GM12878 (cell line): ENCODE measurements around the gene PTMA. TPM values are rescaled to one million over a fixed set of nuclear protein-coding genes. Genes with fewer than 3 reads are reported as not detected.

Source experiments
- ATAC-seq: fragments of 200-7000 bp; cut with Tn5 transposase; 3 replicates; pipeline ENCODE4 v1.9.1; 2020; ENCODE audit warnings: mild to moderate bottlenecking, moderate library complexity
- BruUV-seq: library from RNA; stranded (reverse); fragments of 400-500 nt; replicated peaks from 2 replicates; lab custom pipeline; 2021; lab: Mats Ljungman, UMichigan
- CTCF ChIA-PET: fragments of 300-600 bp; sonication (Branson Sonifier 250); formaldehyde crosslinking; extraction: SDS; loops from one replicate; lab custom pipeline; 2021; ENCODE audit warnings: inconsistent platforms; lab: Yijun Ruan, JAX
- POLR2A ChIA-PET: fragments of 350-600 bp; formaldehyde crosslinking; extraction: SDS; loops from one replicate; lab custom pipeline; 2021; ENCODE audit warnings: inconsistent platforms; lab: Charles Lee
- RAD21 ChIA-PET: fragments of 300-600 bp; sonication (Branson Sonifier 250); formaldehyde crosslinking; loops from one replicate; lab custom pipeline; 2023; ENCODE audit warnings: antibody characterized with exemption; ENCODE audit not compliant: unreplicated experiment; lab: Charles Lee
- SMC1A ChIA-PET: fragments of 300-600 bp; sonication (Branson Sonifier 250); formaldehyde crosslinking; loops from one replicate; lab custom pipeline; 2023; ENCODE audit not compliant: unreplicated experiment, uncharacterized antibody; lab: Charles Lee
- DNase-seq: peaks from one replicate; pipeline ENCODE4 v3.0.0-alpha.2; 2011; ENCODE audit warnings: low read depth, low spot score
- FAIRE-seq: peaks from 3 replicates; lab custom pipeline; 2011; peaks lifted over from hg19 to GRCh38; lab: Jason Lieb, UNC
- H2AFZ ChIP-seq: 2 replicates; pipeline ENCODE4 v1.6.0; 2011; ENCODE audit warnings: low read depth, low read length, control low read depth; ENCODE audit not compliant: control insufficient read depth
- H3K27ac ChIP-seq: 2 replicates; pipeline ENCODE4 v1.5.1; 2011; ENCODE audit warnings: control low read depth; ENCODE audit not compliant: control insufficient read depth, insufficient read depth
- H3K27me3 ChIP-seq, 2 experiments: replicated peaks in 1 of 2; 2 replicates each; pipeline versions ENCODE4 v1.6.0 to v1.6.1; 2011; ENCODE audit warnings: low read length in 1 of 2; ENCODE audit not compliant: control insufficient read depth in 2 of 2, insufficient read depth in 2 of 2
- H3K36me3 ChIP-seq, 2 experiments: 2 replicates each; pipeline ENCODE4 v1.5.1; 2011; ENCODE audit warnings: low read length in 1 of 2; ENCODE audit not compliant: control insufficient read depth in 2 of 2, insufficient read depth in 2 of 2
- H3K4me1 ChIP-seq: 2 replicates; pipeline ENCODE4 v1.6.1; 2011; ENCODE audit warnings: mild to moderate bottlenecking, low read length, moderate library complexity, mixed read lengths; ENCODE audit not compliant: control insufficient read depth, insufficient read depth
- H3K4me2 ChIP-seq: 2 replicates; pipeline ENCODE4 v1.6.0; 2011; ENCODE audit warnings: control low read depth; ENCODE audit not compliant: control insufficient read depth, insufficient read depth
- H3K4me3 ChIP-seq: fragments of 200-600 bp; sonication (generic); 2 replicates; pipeline ENCODE4 v1.5.1; 2016
- H3K79me2 ChIP-seq: 2 replicates; pipeline ENCODE4 v1.6.0; 2011; ENCODE audit warnings: low read length; ENCODE audit not compliant: control insufficient read depth, insufficient read depth
- H3K9ac ChIP-seq: 2 replicates; pipeline ENCODE4 v1.8.0; 2011; ENCODE audit warnings: low read length, control low read depth, mixed read lengths; ENCODE audit not compliant: control insufficient read depth, insufficient read depth
- H3K9me3 ChIP-seq: replicated peaks from 3 replicates; pipeline ENCODE4 v1.5.1; 2011; ENCODE audit warnings: mild to moderate bottlenecking, low read length; ENCODE audit not compliant: control insufficient read depth, insufficient read depth
- H4K20me1 ChIP-seq: 2 replicates; pipeline ENCODE4 v1.6.0; 2011; ENCODE audit not compliant: control insufficient read depth, insufficient read depth
- BACH1 ChIP-seq: fragments of 450-650 bp; IDR thresholded peaks from 2 replicates; pipeline ENCODE4 v1.6.1; 2017; ENCODE audit warnings: mild to moderate bottlenecking, borderline replicate concordance
- CBFB ChIP-seq: IDR thresholded peaks from 2 replicates; pipeline ENCODE4 v1.6.1; 2016; ENCODE audit warnings: antibody characterized with exemption, low read depth
- IKZF2 ChIP-seq, 2 experiments: fragments of 450-650 bp; IDR thresholded peaks; 2 replicates each; pipeline ENCODE4 v1.6.1; 2017; ENCODE audit warnings: mild to moderate bottlenecking in 2 of 2, moderate library complexity in 2 of 2
- NR2C1 ChIP-seq: fragments of 450-650 bp; IDR thresholded peaks from 2 replicates; pipeline ENCODE4 v1.6.1; 2017; ENCODE audit warnings: antibody characterized with exemption, mild to moderate bottlenecking, moderate library complexity
- PAX5 ChIP-seq: IDR thresholded peaks from 2 replicates; pipeline ENCODE4 v1.6.1; 2011; ENCODE audit warnings: low read depth, low read length, borderline replicate concordance
- WGBS: methylation state at CpG from one replicate; pipeline ENCODE4 v1.1.6; 2016; ENCODE audit warnings: low lambda C conversion rate; ENCODE audit not compliant: insufficient replicate concordance, insufficient coverage; ENCODE audit errors: missing lambda C conversion rate; 5-methylcytosine and 5-hydroxymethylcytosine counted together
- in situ Hi-C: fragments of 300-500 bp; cut with MboI; formaldehyde crosslinking; loops from 9 replicates; pipeline ENCODE4 v1.14.3; 2018; ENCODE audit warnings: mixed read lengths
- intact Hi-C: fragments of 100-400 bp; cut with micrococcal nuclease; formaldehyde crosslinking; loops from one replicate; pipeline ENCODE4 v1.14.2; 2022; ENCODE audit not compliant: unreplicated experiment
- polyA plus RNA-seq, 11 experiments: library from polyadenylated mRNA; depleted of rRNA in 4 of 11; unstranded in 6 of 11; stranded (reverse) in 5 of 11; fragments of >200 nt; fragmentation: Nextera tagmentation in 4 of 11; fragmentation: Illumina TruSeq in 1 of 11; extraction: Ambion mirVana in 4 of 11; extraction: Trizol in 1 of 11; gene quantifications; 1 replicate in 1 of 11; 2 replicates in 10 of 11; pipeline versions ENCODE4 v1.2.1 to v1.2.3, GENCODE V29; 2011 to 2016; ENCODE audit warnings: inconsistent platforms in 2 of 11, missing spikeins in 2 of 11, low read depth in 1 of 11
- total RNA-seq, 4 experiments: library from RNA; depleted of rRNA in 3 of 4; stranded (reverse); fragments of >200 nt in 3 of 4; fragmentation: Illumina TruSeq in 1 of 4; extraction: Trizol in 1 of 4; gene quantifications; 2 replicates each; pipeline versions ENCODE4 v1.2.1 to v1.2.3, GENCODE V29; 2013 to 2021
- TF ChIP-seq, protein P1 (sequence below), 3 experiments: IDR thresholded peaks in 2 of 3; conservative IDR thresholded peaks in 1 of 3; 2 replicates each; pipeline ENCODE4 v1.5.1; 2011; ENCODE audit warnings: low read depth in 3 of 3, low read length in 3 of 3, mild to moderate bottlenecking in 3 of 3, control low read depth in 2 of 3, moderate library complexity in 2 of 3, inconsistent platforms in 1 of 3, mixed read lengths in 1 of 3; ENCODE audit not compliant: control insufficient read depth in 2 of 3, insufficient read depth in 1 of 3; ENCODE audit errors: extremely low read depth in 1 of 3
- TF ChIP-seq, protein P2 (sequence below): fragments of 450-650 bp; conservative IDR thresholded peaks from 2 replicates; pipeline ENCODE4 v1.6.1; 2017; ENCODE audit warnings: mild to moderate bottlenecking, moderate library complexity
- TF ChIP-seq, protein P3 (sequence below): IDR thresholded peaks from 2 replicates; pipeline ENCODE4 v1.6.1; 2012; ENCODE audit warnings: improper control_type of control experiment, low read depth, low read length; ENCODE audit not compliant: insufficient replicate concordance
- TF ChIP-seq, protein P4 (sequence below): fragments of 450-650 bp; IDR thresholded peaks from 2 replicates; pipeline ENCODE4 v1.6.1; 2018; ENCODE audit warnings: mild to moderate bottlenecking, low read depth, moderate library complexity; ENCODE audit not compliant: partially characterized antibody

PTMA gene
- total and polyA plus RNA-seq, 10 of the 15 experiments (the other 5 are each of a cell fraction or from before 2014, with no cell fraction given), result 1,144 to 5,018 (median 3,464) TPM

DNA sequence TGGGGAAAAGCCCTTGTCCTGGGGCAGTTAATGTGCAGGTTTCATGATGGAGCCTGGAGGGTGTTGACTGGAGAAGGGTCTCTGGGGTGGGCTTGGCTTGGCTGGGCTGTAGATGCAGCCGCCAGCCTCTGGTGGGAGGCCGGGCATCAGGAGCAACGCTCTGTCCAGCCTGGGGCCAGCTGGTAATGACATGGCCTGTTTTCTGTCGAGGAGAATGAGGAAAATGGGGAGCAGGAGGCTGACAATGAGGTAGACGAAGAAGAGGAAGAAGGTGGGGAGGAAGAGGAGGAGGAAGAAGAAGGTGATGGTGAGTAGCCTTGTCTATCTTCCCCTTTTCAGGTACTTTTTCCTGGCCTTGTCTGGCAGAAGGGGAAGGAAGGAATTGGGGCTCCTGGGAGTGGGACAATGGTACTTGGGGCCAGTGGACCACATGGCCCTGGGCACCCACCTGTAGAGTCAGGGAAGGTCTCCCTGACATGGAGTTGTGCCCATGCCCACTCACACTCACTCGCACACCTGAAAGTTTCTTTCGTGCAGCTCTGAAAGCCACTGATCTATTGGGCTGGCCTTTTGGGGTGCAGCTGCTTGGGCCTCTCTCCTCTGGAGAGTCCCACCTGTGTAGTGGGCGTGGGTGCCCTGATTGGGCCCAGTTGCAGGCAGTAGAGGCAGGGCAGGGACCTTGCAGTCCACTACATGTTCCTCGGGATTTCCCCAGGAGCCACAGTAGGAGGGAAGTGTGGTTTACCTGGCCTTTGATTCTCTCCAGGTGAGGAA is 3.5 kb downstream of the PTMA start:
- POLR2A ChIA-PET, result interaction anchor here (0.8 to 7.3 kb wide), 5 partner anchors 25 to 98 kb away, joined by 3 to 102 read pairs (median 4); no protein-coding TSS in a partner anchor
- DNase-seq (no peak), FAIRE-seq (no peak), ATAC-seq (no peak)
- Histone ChIP-seq H3K27me3 (no peaks in the 10 kb centered on the region), H4K20me1 (peaks cover 15% of the 10 kb centered on the region), H3K9ac (peak overlapping the region; percentile 99), H3K4me2 (peak overlapping the region; percentile 91), H3K79me2 (peaks cover 52% of the 10 kb centered on the region), H3K4me3 (peak overlapping the region; percentile 86), H3K27ac (peak overlapping the region; percentile 76), H2AFZ (no peak overlapping the region), H3K4me1 (peaks cover 13% of the 10 kb centered on the region), H3K9me3 (no peaks in the 10 kb centered on the region), H3K36me3 (peaks cover 8 to 25% of the 10 kb centered on the region in 2 experiments)
- CTCF ChIA-PET, result interaction anchor here (1.0 to 11.8 kb wide), 9 partner anchors 8 to 109 kb away, joined by 3 to 811 read pairs (median 31); no protein-coding TSS in a partner anchor
- BruUV-seq, result no TSS peak
- in situ Hi-C loops, result no loop called here
- intact Hi-C loops, result no loop called here
- RAD21 ChIA-PET, result interaction anchor here (0.7 to 11.7 kb wide), 4 partner anchors 9 to 99 kb away, joined by 3 to 463 read pairs (median 64); no protein-coding TSS in a partner anchor
- SMC1A ChIA-PET, result interaction anchor here (0.5 to 16.5 kb wide), 5 partner anchors 20 to 100 kb away, joined by 3 to 343 read pairs (median 4); no protein-coding TSS in a partner anchor
- 0% methylated on average over 9 of the region's 9 CpGs for WGBS
- TF ChIP-seq NR2C1 (no peak), PAX5 (no peak), IKZF2 (IDR thresholded peaks at IDR 0.05) (no peak), BACH1 (no peak), CBFB (no peak)
- TF ChIP-seq, protein P1, sequence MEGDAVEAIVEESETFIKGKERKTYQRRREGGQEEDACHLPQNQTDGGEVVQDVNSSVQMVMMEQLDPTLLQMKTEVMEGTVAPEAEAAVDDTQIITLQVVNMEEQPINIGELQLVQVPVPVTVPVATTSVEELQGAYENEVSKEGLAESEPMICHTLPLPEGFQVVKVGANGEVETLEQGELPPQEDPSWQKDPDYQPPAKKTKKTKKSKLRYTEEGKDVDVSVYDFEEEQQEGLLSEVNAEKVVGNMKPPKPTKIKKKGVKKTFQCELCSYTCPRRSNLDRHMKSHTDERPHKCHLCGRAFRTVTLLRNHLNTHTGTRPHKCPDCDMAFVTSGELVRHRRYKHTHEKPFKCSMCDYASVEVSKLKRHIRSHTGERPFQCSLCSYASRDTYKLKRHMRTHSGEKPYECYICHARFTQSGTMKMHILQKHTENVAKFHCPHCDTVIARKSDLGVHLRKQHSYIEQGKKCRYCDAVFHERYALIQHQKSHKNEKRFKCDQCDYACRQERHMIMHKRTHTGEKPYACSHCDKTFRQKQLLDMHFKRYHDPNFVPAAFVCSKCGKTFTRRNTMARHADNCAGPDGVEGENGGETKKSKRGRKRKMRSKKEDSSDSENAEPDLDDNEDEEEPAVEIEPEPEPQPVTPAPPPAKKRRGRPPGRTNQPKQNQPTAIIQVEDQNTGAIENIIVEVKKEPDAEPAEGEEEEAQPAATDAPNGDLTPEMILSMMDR (IDR thresholded peaks at IDR 0.05 in 2 of 3, conservative IDR thresholded peaks at IDR 0.05 in 1 of 3; ENCODE audit: control insufficient read depth in 2 of 3, extremely low read depth in 1 of 3, insufficient read depth in 1 of 3, low read depth in 3 of 3, low read length in 3 of 3), result no peak
- TF ChIP-seq, protein P2, sequence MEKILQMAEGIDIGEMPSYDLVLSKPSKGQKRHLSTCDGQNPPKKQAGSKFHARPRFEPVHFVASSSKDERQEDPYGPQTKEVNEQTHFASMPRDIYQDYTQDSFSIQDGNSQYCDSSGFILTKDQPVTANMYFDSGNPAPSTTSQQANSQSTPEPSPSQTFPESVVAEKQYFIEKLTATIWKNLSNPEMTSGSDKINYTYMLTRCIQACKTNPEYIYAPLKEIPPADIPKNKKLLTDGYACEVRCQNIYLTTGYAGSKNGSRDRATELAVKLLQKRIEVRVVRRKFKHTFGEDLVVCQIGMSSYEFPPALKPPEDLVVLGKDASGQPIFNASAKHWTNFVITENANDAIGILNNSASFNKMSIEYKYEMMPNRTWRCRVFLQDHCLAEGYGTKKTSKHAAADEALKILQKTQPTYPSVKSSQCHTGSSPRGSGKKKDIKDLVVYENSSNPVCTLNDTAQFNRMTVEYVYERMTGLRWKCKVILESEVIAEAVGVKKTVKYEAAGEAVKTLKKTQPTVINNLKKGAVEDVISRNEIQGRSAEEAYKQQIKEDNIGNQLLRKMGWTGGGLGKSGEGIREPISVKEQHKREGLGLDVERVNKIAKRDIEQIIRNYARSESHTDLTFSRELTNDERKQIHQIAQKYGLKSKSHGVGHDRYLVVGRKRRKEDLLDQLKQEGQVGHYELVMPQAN, result peak; percentile 41
- TF ChIP-seq, protein P3, sequence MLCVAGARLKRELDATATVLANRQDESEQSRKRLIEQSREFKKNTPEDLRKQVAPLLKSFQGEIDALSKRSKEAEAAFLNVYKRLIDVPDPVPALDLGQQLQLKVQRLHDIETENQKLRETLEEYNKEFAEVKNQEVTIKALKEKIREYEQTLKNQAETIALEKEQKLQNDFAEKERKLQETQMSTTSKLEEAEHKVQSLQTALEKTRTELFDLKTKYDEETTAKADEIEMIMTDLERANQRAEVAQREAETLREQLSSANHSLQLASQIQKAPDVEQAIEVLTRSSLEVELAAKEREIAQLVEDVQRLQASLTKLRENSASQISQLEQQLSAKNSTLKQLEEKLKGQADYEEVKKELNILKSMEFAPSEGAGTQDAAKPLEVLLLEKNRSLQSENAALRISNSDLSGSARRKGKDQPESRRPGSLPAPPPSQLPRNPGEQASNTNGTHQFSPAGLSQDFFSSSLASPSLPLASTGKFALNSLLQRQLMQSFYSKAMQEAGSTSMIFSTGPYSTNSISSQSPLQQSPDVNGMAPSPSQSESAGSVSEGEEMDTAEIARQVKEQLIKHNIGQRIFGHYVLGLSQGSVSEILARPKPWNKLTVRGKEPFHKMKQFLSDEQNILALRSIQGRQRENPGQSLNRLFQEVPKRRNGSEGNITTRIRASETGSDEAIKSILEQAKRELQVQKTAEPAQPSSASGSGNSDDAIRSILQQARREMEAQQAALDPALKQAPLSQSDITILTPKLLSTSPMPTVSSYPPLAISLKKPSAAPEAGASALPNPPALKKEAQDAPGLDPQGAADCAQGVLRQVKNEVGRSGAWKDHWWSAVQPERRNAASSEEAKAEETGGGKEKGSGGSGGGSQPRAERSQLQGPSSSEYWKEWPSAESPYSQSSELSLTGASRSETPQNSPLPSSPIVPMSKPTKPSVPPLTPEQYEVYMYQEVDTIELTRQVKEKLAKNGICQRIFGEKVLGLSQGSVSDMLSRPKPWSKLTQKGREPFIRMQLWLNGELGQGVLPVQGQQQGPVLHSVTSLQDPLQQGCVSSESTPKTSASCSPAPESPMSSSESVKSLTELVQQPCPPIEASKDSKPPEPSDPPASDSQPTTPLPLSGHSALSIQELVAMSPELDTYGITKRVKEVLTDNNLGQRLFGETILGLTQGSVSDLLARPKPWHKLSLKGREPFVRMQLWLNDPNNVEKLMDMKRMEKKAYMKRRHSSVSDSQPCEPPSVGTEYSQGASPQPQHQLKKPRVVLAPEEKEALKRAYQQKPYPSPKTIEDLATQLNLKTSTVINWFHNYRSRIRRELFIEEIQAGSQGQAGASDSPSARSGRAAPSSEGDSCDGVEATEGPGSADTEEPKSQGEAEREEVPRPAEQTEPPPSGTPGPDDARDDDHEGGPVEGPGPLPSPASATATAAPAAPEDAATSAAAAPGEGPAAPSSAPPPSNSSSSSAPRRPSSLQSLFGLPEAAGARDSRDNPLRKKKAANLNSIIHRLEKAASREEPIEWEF, result no peak
- TF ChIP-seq, protein P4, sequence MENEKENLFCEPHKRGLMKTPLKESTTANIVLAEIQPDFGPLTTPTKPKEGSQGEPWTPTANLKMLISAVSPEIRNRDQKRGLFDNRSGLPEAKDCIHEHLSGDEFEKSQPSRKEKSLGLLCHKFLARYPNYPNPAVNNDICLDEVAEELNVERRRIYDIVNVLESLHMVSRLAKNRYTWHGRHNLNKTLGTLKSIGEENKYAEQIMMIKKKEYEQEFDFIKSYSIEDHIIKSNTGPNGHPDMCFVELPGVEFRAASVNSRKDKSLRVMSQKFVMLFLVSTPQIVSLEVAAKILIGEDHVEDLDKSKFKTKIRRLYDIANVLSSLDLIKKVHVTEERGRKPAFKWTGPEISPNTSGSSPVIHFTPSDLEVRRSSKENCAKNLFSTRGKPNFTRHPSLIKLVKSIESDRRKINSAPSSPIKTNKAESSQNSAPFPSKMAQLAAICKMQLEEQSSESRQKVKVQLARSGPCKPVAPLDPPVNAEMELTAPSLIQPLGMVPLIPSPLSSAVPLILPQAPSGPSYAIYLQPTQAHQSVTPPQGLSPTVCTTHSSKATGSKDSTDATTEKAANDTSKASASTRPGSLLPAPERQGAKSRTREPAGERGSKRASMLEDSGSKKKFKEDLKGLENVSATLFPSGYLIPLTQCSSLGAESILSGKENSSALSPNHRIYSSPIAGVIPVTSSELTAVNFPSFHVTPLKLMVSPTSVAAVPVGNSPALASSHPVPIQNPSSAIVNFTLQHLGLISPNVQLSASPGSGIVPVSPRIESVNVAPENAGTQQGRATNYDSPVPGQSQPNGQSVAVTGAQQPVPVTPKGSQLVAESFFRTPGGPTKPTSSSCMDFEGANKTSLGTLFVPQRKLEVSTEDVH, result no peak
